ENCODE results near the gene GPC6. TPM values are rescaled to one million over a fixed set of nuclear protein-coding genes. Genes with fewer than 3 reads are reported as not detected.

Gene GPC6
- total and polyA plus RNA-seq, 2 experiments from 2014 or later = 26.0 to 92.8 TPM

GRCh38 chr13:94346261-94347019 is 1119.8 kb downstream of the GPC6 start:
- Histone ChIP-seq H3K79me2 (no peaks in the 10 kb centered on the region), H3K36me3 (replicated peaks; ENCODE audit: insufficient read depth, low read depth) (no peaks in the 10 kb centered on the region), H3K27ac (no peak overlapping the region), H2AFZ (no peak overlapping the region), H3K4me1 (ENCODE audit: insufficient read depth) (peaks cover 33% of the 10 kb centered on the region), H3K9me2 (replicated peaks; ENCODE audit: insufficient read depth) (no peaks in the 10 kb centered on the region), H3K4me2 (no peak overlapping the region), H3K4me3 (no peak overlapping the region), H3K27me3 (no peaks in the 10 kb centered on the region), H4K20me1 (ENCODE audit: insufficient read depth, poor library complexity, severe bottlenecking) (no peaks in the 10 kb centered on the region), H3K9me3 (ENCODE audit: low read depth) (no peaks in the 10 kb centered on the region)
- 96% methylated on average over 13 of the region's 13 CpGs for WGBS (ENCODE audit: low lambda C conversion rate, missing lambda C conversion rate)
- no peak for DNase-seq (ENCODE audit: low spot score)
- TF ChIP-seq EZH2phosphoT487 (IDR thresholded peaks at IDR 0.05; ENCODE audit: low read depth, severe bottlenecking, unreplicated experiment) = no peak
- no peak for TF ChIP-seq CTCF (IDR thresholded peaks at IDR 0.05; ENCODE audit: poor library complexity)
- TF ChIP-seq EZH2 (IDR thresholded peaks at IDR 0.05; ENCODE audit: borderline replicate concordance) = no peak

GRCh38 chr13:94351292-94351990 is 1124.8 kb downstream of the GPC6 start:
- Histone ChIP-seq H3K4me2 (peak overlapping the region; percentile 45), H3K79me2 (no peaks in the 10 kb centered on the region)

GRCh38 chr13:94352057-94352456 is 1125.5 kb downstream of the GPC6 start:
- WGBS (ENCODE audit: low lambda C conversion rate, missing lambda C conversion rate) = 78% methylated on average over 3 of the region's 3 CpGs
- Histone ChIP-seq H3K4me2 (peak overlapping the region; percentile 45), H3K4me3 (no peak overlapping the region), H3K4me1 (ENCODE audit: insufficient read depth) (peaks cover 15% of the 10 kb centered on the region), H3K27me3 (no peaks in the 10 kb centered on the region), H3K9me3 (ENCODE audit: low read depth) (no peaks in the 10 kb centered on the region), H2AFZ (no peak overlapping the region), H4K20me1 (ENCODE audit: insufficient read depth, poor library complexity, severe bottlenecking) (no peaks in the 10 kb centered on the region), H3K36me3 (replicated peaks; ENCODE audit: insufficient read depth, low read depth) (no peaks in the 10 kb centered on the region), H3K9me2 (replicated peaks; ENCODE audit: insufficient read depth) (no peaks in the 10 kb centered on the region), H3K79me2 (no peaks in the 10 kb centered on the region), H3K27ac (peak overlapping the region; percentile 60)
- TF ChIP-seq CTCF (IDR thresholded peaks at IDR 0.05; ENCODE audit: poor library complexity) = no peak
- DNase-seq (ENCODE audit: low spot score) = no peak

More at GRCh38 chr13:94351292-94351990, 1124.8 kb downstream of the GPC6 start:
- Histone ChIP-seq H3K4me3 (no peak overlapping the region), H3K36me3 (replicated peaks; ENCODE audit: insufficient read depth, low read depth) (no peaks in the 10 kb centered on the region), H3K9me2 (replicated peaks; ENCODE audit: insufficient read depth) (no peaks in the 10 kb centered on the region), H3K9me3 (ENCODE audit: low read depth) (no peaks in the 10 kb centered on the region), H3K4me1 (ENCODE audit: insufficient read depth) (peaks cover 15% of the 10 kb centered on the region), H3K27me3 (no peaks in the 10 kb centered on the region), H4K20me1 (ENCODE audit: insufficient read depth, poor library complexity, severe bottlenecking) (no peaks in the 10 kb centered on the region), H3K27ac (peak overlapping the region; percentile 60), H2AFZ (no peak overlapping the region)
- TF ChIP-seq CTCF (IDR thresholded peaks at IDR 0.05; ENCODE audit: poor library complexity) (no peak), EZH2phosphoT487 (IDR thresholded peaks at IDR 0.05; ENCODE audit: low read depth, severe bottlenecking, unreplicated experiment) (no peak), EZH2 (IDR thresholded peaks at IDR 0.05; ENCODE audit: borderline replicate concordance) (no peak)
- DNase-seq (ENCODE audit: low spot score) = no peak
- 64% methylated on average over 5 of the region's 5 CpGs for WGBS (ENCODE audit: low lambda C conversion rate, missing lambda C conversion rate)
